ENCODE results near the gene ZNF362.
A peak's percentile ranks its signal among the peaks of the same experiment; 100 is the strongest.

ZNF362 gene

DNA sequence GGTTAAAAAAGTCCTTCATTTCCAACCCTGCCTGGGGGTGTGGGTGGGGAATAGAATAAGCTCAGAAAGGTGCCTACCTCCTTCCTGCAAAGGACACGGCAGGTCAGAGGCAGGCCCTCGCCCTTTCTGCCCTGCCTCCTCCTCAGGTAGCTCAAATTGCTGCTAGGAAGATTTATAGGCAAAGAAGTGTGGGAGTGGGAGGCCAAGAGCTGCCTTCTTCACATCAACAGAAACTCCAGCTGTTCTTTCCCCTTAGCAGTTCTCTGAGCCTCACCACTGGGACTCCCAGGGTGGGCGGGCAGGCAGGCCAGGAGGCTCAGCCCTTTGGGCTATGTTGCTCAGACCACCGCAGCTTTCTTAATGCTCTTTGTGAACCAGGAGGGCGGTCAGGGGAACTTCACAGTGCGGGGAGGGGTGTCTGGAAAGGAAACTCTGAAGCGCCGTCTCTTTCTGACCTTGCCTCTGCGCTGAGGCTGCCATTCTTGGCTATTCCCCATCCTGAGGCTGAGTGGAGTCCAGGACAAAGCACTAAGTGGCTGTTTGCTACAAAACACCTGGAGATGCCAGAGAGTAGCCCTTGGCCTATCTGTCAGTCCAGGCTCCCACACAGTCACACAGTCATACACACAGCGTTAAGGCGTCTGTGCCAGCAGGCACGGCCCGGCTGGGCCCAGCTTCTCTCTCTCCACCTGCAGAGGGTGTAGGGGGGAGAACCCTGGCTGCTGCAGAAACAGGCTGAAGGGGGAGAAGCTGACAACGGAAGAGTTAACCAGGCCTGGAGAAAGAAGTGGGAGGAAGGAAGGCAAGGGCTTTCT, 67.6 kb downstream of the ZNF362 start:
- no peak overlapping the region for H3K4me3 ChIP-seq (ENCODE audit: low read length)
- peaks cover 78% of the 10 kb centered on the region for H3K36me3 ChIP-seq (ENCODE audit: control insufficient read depth, insufficient read depth, low read length, severe bottlenecking)
- H3K9ac ChIP-seq (ENCODE audit: low read length), result peak overlapping the region; percentile 43
- H3K9me3 ChIP-seq (ENCODE audit: control insufficient read depth, low read length), result no peaks in the 10 kb centered on the region
- H3K27me3 ChIP-seq (replicated peaks; ENCODE audit: control insufficient read depth, insufficient read depth, low read length), result no peaks in the 10 kb centered on the region
- DNase-seq (ENCODE audit: low read depth), result no peak
- H3K4me1 ChIP-seq (ENCODE audit: control insufficient read depth, insufficient read depth, low read length), result peaks cover 35% of the 10 kb centered on the region

- Histone ChIP-seq H3K4me3 (ENCODE audit: low read length) (no peak overlapping the region), H3K27me3 (replicated peaks; ENCODE audit: control insufficient read depth, insufficient read depth, low read length) (no peaks in the 10 kb centered on the region), H3K9ac (ENCODE audit: low read length) (peak overlapping the region; percentile 62), H3K4me1 (ENCODE audit: control insufficient read depth, insufficient read depth, low read length) (peaks cover 37% of the 10 kb centered on the region), H3K9me3 (ENCODE audit: control insufficient read depth, low read length) (no peaks in the 10 kb centered on the region), H3K36me3 (ENCODE audit: control insufficient read depth, insufficient read depth, low read length, severe bottlenecking) (peaks cover 89% of the 10 kb centered on the region)
- no peak for DNase-seq (ENCODE audit: low read depth)
Observed at GRCh38 chr1:33324677-33325575, 68.6 kb downstream of the ZNF362 start.

DNA sequence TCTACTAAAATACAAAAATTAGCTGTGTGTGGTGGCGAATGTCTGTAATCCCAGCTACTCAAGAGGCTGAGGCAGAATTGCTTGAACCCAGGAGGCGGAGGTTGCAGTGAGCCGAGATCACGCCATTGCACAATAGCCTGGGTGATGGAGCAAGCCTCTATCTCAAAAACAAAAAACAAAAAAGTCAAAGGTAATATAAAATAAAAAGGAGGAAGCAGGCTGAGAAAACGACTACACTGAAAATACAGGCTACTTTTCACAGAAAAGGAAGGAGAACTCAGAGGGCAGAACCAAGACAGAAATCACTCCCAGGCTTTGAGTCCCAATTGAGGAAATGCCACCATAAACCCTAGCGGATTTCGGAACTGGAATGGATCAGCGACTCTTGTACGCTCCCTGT, 70.5 kb downstream of the ZNF362 start:
- Histone ChIP-seq H3K9ac (ENCODE audit: low read length) (peak overlapping the region; percentile 31), H3K27me3 (replicated peaks; ENCODE audit: control insufficient read depth, insufficient read depth, low read length) (no peaks in the 10 kb centered on the region), H3K36me3 (ENCODE audit: control insufficient read depth, insufficient read depth, low read length, severe bottlenecking) (peaks cover 99% of the 10 kb centered on the region), H3K4me3 (ENCODE audit: low read length) (peak overlapping the region; percentile 26), H3K9me3 (ENCODE audit: control insufficient read depth, low read length) (no peaks in the 10 kb centered on the region), H3K4me1 (ENCODE audit: control insufficient read depth, insufficient read depth, low read length) (peaks cover 45% of the 10 kb centered on the region)
- DNase-seq (ENCODE audit: low read depth), result no peak

DNA sequence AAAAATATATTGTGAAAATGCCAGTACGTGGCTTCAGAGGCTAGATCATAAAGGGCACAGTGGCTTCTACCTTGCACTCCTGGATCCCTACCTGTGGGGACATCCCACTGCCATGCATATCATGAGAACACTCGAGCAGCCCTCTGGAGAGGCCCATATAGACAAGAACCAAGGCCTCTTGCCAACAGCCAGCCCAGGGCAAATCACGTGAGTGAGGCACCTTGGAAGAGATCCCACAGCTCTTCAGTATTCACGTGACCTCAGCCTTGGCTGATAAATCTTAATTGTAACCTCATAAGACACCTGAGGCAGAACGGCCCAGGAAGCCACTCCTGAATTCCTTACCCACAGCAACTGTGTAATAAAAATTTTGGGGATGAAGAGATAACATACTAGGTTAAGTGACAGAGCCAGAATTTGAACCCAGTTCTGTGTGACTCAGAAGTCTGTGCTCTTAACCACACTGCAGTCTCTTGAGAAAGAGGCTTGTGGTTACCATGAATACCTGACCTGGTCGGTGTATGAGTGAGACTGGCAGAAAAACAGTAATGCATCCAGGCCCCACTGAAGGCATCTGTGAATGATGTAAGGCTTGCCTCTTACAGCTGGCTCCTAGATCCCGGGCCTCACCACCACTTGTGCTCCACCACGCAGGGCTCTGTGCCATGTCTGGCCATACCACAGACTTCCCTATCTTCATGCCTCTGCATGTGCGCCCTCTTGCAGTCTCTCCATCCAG, 71.5 kb downstream of the ZNF362 start:
- Histone ChIP-seq H3K4me1 (ENCODE audit: control insufficient read depth, insufficient read depth, low read length) (peaks cover 55% of the 10 kb centered on the region), H3K4me3 (ENCODE audit: low read length) (no peak overlapping the region), H3K36me3 (ENCODE audit: control insufficient read depth, insufficient read depth, low read length, severe bottlenecking) (peaks cover 98% of the 10 kb centered on the region), H3K27me3 (replicated peaks; ENCODE audit: control insufficient read depth, insufficient read depth, low read length) (no peaks in the 10 kb centered on the region), H3K9me3 (ENCODE audit: control insufficient read depth, low read length) (no peaks in the 10 kb centered on the region), H3K9ac (ENCODE audit: low read length) (peak overlapping the region; percentile 31)
- DNase-seq (ENCODE audit: low read depth), result peak; percentile 91

DNA sequence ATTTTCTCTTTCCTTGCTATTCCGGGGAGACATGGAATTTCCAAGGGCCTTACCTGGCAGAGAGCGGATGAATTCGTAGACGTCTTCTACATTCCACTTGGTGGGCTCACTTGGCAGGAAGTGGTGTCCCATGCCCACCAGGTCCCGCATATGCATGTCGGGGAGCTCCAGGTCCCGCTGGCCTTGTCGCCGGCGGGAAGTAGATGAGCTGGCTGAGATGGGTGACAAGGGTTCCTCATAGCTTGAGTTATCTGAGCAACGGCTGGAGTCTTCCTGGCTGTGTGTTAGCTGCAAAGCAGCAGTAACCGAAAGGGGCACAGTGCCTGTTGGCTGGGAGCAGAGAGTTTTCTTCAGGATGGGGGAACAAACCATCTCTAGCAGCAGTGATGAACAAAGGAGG, 72.5 kb downstream of the ZNF362 start:
- H3K27me3 ChIP-seq (replicated peaks; ENCODE audit: control insufficient read depth, insufficient read depth, low read length), result no peaks in the 10 kb centered on the region
- no peaks in the 10 kb centered on the region for H3K9me3 ChIP-seq (ENCODE audit: control insufficient read depth, low read length)
- H3K4me1 ChIP-seq (ENCODE audit: control insufficient read depth, insufficient read depth, low read length), result peaks cover 65% of the 10 kb centered on the region
- peak overlapping the region; percentile 33 for H3K9ac ChIP-seq (ENCODE audit: low read length)
- no peak overlapping the region for H3K4me3 ChIP-seq (ENCODE audit: low read length)
- H3K36me3 ChIP-seq (ENCODE audit: control insufficient read depth, insufficient read depth, low read length, severe bottlenecking), result peaks cover 98% of the 10 kb centered on the region
- no peak for DNase-seq (ENCODE audit: low read depth)

DNA sequence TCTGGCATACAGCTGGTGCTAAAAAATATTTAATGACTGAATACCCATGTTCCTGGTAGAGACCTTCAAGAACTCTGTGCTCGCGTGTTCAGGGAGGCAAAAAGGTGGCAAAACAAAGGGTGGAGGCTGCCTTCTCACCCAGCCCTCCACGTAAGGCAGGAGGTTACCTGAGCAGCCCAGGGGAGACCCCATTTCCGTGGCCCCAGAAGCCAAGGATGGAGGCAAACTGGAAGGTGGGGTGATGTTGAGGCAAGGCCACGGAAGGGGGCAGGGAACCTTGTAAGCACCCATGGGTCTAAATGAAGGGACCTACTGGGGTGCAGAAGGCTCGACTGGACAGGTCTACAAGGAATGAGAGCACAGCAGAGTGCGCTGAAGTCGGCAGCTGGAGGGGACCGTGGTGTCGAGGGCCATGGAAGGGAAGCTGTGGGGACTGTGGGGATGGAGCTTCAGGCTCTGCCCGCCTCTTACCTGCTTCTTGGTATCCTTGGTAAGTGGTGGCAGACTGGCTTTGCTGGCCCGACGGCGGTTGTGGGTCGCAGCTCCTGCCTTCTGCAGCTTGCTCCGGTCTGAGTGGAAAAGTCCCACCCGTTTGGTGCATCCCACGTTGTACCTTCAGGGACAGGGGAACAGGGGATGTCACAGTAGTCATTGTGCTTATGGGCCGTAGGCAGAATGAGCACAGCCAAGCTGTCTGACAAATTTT, 73.5 kb downstream of the ZNF362 start:
- DNase-seq (ENCODE audit: low read depth), result no peak
- H3K4me1 ChIP-seq (ENCODE audit: control insufficient read depth, insufficient read depth, low read length), result peaks cover 75% of the 10 kb centered on the region
- H3K4me3 ChIP-seq (ENCODE audit: low read length), result no peak overlapping the region
- no peaks in the 10 kb centered on the region for H3K27me3 ChIP-seq (replicated peaks; ENCODE audit: control insufficient read depth, insufficient read depth, low read length)
- H3K9me3 ChIP-seq (ENCODE audit: control insufficient read depth, low read length), result no peaks in the 10 kb centered on the region
- peaks cover 91% of the 10 kb centered on the region for H3K36me3 ChIP-seq (ENCODE audit: control insufficient read depth, insufficient read depth, low read length, severe bottlenecking)
- peak overlapping the region; percentile 33 for H3K9ac ChIP-seq (ENCODE audit: low read length)

- Histone ChIP-seq H3K27me3 (replicated peaks; ENCODE audit: control insufficient read depth, insufficient read depth, low read length) (no peaks in the 10 kb centered on the region), H3K4me1 (ENCODE audit: control insufficient read depth, insufficient read depth, low read length) (peaks cover 77% of the 10 kb centered on the region), H3K9ac (ENCODE audit: low read length) (no peak overlapping the region), H3K9me3 (ENCODE audit: control insufficient read depth, low read length) (no peaks in the 10 kb centered on the region), H3K4me3 (ENCODE audit: low read length) (no peak overlapping the region), H3K36me3 (ENCODE audit: control insufficient read depth, insufficient read depth, low read length, severe bottlenecking) (peaks cover 90% of the 10 kb centered on the region)
- no peak for DNase-seq (ENCODE audit: low read depth)
Observed at GRCh38 chr1:33330361-33330890, 74.1 kb downstream of the ZNF362 start.

GRCh38 chr1:33330906-33331305, 74.6 kb downstream of the ZNF362 start:
- H3K27me3 ChIP-seq (replicated peaks; ENCODE audit: control insufficient read depth, insufficient read depth, low read length), result no peaks in the 10 kb centered on the region
- H3K36me3 ChIP-seq (ENCODE audit: control insufficient read depth, insufficient read depth, low read length, severe bottlenecking), result peaks cover 85% of the 10 kb centered on the region

DNA sequence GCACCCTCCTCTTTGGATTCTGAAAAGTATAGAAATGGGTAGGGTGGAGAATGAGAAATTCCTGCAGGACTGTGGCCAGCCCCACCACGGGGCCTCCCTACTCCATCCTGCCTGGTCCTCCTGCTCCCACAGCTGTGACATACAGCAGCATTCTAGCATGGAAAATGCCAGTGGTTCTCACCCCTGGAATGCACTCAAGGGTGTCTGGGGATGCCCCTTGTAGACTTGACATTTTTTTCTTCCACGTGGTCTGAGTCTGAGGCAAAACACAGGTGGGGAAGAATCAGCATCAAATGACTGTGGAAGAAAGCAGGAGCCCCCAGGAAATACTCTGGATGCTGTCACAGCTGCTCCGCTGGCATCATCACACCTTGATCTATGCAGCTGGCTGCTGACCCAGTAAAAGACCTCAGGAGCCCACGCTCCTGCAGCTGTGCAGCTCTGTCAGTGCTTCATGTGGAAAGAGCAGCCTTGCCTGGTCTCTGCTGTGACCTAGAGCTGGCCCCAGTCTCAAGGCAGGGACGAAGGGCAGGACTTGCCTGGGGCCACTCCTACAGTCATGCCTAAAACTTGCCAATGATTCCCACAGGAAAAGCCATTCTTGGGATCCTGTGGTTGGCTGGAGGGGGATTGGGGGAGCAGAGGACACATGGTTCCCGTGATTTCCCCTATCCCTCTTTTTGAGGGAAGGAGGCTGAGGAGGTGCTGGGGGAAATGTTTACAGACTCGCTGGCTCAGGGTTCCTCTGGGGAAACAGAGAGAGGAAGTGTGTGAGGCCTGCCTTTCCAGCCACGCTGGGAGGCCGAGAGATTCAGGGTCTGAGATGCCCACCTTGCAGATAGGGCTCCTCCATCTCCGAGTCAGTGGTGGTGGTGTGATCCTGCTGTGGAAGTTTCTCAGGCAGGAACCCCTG, 75.4 kb downstream of the ZNF362 start:
- Histone ChIP-seq H3K9ac (ENCODE audit: low read length) (peak overlapping the region; percentile 51), H3K4me3 (ENCODE audit: low read length) (peak overlapping the region; percentile 23), H3K9me3 (ENCODE audit: control insufficient read depth, low read length) (no peaks in the 10 kb centered on the region), H3K36me3 (ENCODE audit: control insufficient read depth, insufficient read depth, low read length, severe bottlenecking) (peaks cover 77% of the 10 kb centered on the region), H3K4me1 (ENCODE audit: control insufficient read depth, insufficient read depth, low read length) (peaks cover 79% of the 10 kb centered on the region), H3K27me3 (replicated peaks; ENCODE audit: control insufficient read depth, insufficient read depth, low read length) (no peaks in the 10 kb centered on the region)
- DNase-seq (ENCODE audit: low read depth), result no peak

More at GRCh38 chr1:33330906-33331305, 74.6 kb downstream of the ZNF362 start:
- H3K4me3 ChIP-seq (ENCODE audit: low read length), result no peak overlapping the region
- no peaks in the 10 kb centered on the region for H3K9me3 ChIP-seq (ENCODE audit: control insufficient read depth, low read length)
- DNase-seq (ENCODE audit: low read depth), result no peak
- peaks cover 75% of the 10 kb centered on the region for H3K4me1 ChIP-seq (ENCODE audit: control insufficient read depth, insufficient read depth, low read length)
- H3K9ac ChIP-seq (ENCODE audit: low read length), result peak overlapping the region; percentile 51

All from adipocyte (in vitro differentiated cells).